ENCODE results near the gene VAMP7. TPM values are rescaled to one million over a fixed set of nuclear protein-coding genes. Genes with fewer than 3 reads are reported as not detected.

VAMP7 gene
- total and polyA plus RNA-seq, 10 donors, result 15.2 to 53.2 (median 33.1) TPM

DNA sequence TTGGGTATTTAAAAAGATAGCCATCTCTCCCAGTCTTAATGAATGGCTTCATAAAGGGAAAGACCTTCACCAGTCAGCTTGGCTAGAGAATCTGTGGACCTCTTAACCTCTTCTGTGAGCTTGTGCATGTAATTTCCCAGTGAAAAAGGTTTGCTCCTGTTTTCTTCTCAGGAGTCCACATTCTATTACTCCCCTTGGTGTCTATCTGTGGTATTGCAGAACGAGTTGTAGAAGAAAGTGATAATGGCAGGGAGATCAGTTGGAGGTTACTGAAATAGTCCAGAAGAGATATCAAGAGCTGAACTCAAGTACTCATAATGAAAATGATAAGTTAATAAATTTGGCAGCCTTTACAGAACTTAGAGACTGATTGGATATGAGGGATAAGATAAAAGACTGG is 16.5 kb upstream of the VAMP7 start:
- Histone ChIP-seq H3K4me1 (no peaks in the 10 kb centered on the region), H3K36me3 (no peaks in the 10 kb centered on the region), H3K4me3 (no peak overlapping the region), H3K27ac (no peak overlapping the region), H3K9me3 (peaks cover 0 to 37% (median 13%) of the 10 kb centered on the region in 8 donors), H3K27me3 (replicated peaks in 1 of 7) (peaks cover 0 to 7% (median 0%) of the 10 kb centered on the region in 7 donors)
- intact Hi-C loops (cut with DNase I; ENCODE audit: low total_unique reads), result no loop called here
- 18 to 50% (median 32%) methylated on average over 1 of the region's 1 CpG for WGBS, 5 donors
- DNase-seq, result no peak
- TF ChIP-seq POLR2AphosphoS5 (IDR thresholded peaks at IDR 0.05) (no peak), POLR2A (IDR thresholded peaks at IDR 0.05) (no peak)
- TF ChIP-seq, protein P1, sequence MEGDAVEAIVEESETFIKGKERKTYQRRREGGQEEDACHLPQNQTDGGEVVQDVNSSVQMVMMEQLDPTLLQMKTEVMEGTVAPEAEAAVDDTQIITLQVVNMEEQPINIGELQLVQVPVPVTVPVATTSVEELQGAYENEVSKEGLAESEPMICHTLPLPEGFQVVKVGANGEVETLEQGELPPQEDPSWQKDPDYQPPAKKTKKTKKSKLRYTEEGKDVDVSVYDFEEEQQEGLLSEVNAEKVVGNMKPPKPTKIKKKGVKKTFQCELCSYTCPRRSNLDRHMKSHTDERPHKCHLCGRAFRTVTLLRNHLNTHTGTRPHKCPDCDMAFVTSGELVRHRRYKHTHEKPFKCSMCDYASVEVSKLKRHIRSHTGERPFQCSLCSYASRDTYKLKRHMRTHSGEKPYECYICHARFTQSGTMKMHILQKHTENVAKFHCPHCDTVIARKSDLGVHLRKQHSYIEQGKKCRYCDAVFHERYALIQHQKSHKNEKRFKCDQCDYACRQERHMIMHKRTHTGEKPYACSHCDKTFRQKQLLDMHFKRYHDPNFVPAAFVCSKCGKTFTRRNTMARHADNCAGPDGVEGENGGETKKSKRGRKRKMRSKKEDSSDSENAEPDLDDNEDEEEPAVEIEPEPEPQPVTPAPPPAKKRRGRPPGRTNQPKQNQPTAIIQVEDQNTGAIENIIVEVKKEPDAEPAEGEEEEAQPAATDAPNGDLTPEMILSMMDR (IDR thresholded peaks at IDR 0.05 in 8 of 11, conservative IDR thresholded peaks at IDR 0.05 in 3 of 11), result no peak

DNA sequence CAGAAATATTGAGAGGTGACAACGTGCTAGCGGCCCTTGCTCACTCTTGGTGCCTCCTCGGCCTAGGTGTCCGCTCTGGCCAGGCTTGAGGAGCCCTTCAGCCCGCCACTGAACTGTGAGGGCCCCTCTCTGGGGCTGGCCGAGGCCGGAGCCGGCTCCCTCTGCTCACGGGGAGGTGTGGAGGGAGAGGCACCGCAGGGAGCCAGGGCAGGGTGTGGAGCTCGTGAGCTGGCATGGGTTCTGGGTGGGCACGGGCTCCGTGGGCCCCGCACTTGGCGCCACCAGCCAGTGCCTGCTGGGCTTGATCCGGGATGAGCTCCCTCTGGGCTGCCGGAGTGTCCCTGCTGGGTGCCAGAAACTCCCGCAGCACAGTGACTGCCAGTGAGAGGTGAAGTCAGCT is 16.0 kb upstream of the VAMP7 start:
- no peak overlapping the region for H3K4me3 ChIP-seq
- intact Hi-C loops (cut with DNase I; ENCODE audit: low total_unique reads), result no loop called here
- H3K36me3 ChIP-seq, result no peaks in the 10 kb centered on the region
- H3K27ac ChIP-seq, result no peak overlapping the region
- TF ChIP-seq, protein P1 (IDR thresholded peaks at IDR 0.05 in 8 of 11, conservative IDR thresholded peaks at IDR 0.05 in 3 of 11), result no peak
- TF ChIP-seq POLR2A (IDR thresholded peaks at IDR 0.05) (no peak), POLR2AphosphoS5 (IDR thresholded peaks at IDR 0.05) (no peak)
- H3K9me3 ChIP-seq, result peaks cover 0 to 37% (median 13%) of the 10 kb centered on the region in 8 donors
- 83 to 91% (median 86%) methylated on average over 13 to 18 of the region's 18 CpGs for WGBS, 5 donors
- H3K27me3 ChIP-seq (replicated peaks in 1 of 7), result peaks cover 0 to 7% (median 0%) of the 10 kb centered on the region in 7 donors
- no peaks in the 10 kb centered on the region for H3K4me1 ChIP-seq
- no peak for DNase-seq

DNA sequence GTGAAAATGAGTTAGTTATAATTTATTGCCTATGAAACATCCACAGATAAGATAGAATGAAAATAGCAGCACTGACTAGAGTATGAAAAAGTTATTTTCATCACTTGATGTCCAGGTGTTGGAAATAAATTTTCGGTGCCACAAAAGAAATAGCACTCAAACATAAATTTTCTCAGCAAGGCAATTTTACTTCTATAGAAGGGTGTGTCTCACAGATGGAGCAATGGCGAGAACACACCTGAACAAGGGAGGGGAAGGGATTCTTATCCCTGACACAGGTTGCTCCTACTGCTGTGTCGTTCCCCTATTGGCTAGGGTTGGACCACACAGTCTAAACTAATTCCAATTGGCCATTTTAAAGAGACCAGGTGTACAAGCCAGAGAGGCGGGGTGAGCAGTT is 13.3 kb upstream of the VAMP7 start:
- Histone ChIP-seq H3K9me3 (peaks cover 0 to 37% (median 13%) of the 10 kb centered on the region in 8 donors), H3K4me3 (no peak overlapping the region), H3K27ac (no peak overlapping the region), H3K4me1 (no peaks in the 10 kb centered on the region), H3K27me3 (replicated peaks in 1 of 7) (peaks cover 0 to 7% (median 0%) of the 10 kb centered on the region in 7 donors), H3K36me3 (no peaks in the 10 kb centered on the region)
- WGBS, 5 donors, result 61 to 70% (median 67%) methylated on average over 4 of the region's 4 CpGs
- TF ChIP-seq POLR2AphosphoS5 (IDR thresholded peaks at IDR 0.05) (no peak), POLR2A (IDR thresholded peaks at IDR 0.05) (no peak)
- TF ChIP-seq, protein P1 (IDR thresholded peaks at IDR 0.05 in 8 of 11, conservative IDR thresholded peaks at IDR 0.05 in 3 of 11), result no peak
- intact Hi-C loops (cut with DNase I; ENCODE audit: low total_unique reads), result no loop called here
- DNase-seq, result no peak

DNA sequence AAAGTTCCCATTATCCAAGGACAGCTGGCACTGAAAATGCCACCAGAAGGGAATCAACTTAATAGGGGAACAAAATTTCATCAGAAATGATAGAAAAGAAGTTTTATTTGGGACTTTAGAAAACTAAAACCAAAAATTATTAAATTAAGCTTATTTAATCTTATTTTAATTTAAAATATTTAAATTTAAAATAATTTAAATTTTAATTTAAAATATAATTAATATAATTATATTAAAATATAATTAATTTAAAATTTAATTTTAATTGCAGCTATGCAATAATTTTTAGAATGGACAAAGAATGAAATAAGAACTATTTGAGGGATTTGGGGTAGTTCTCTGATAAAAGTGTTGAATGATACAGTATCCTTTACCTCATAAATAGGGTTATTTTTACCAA is 10.2 kb upstream of the VAMP7 start:
- TF ChIP-seq POLR2A (IDR thresholded peaks at IDR 0.05) (no peak), POLR2AphosphoS5 (IDR thresholded peaks at IDR 0.05) (no peak)
- TF ChIP-seq, protein P1 (IDR thresholded peaks at IDR 0.05 in 8 of 11, conservative IDR thresholded peaks at IDR 0.05 in 3 of 11), result no peak
- DNase-seq, result no peak
- H3K36me3 ChIP-seq, result no peaks in the 10 kb centered on the region
- H3K27ac ChIP-seq, result no peak overlapping the region
- H3K4me1 ChIP-seq, result no peaks in the 10 kb centered on the region
- intact Hi-C loops (cut with DNase I; ENCODE audit: low total_unique reads), result no loop called here
- H3K4me3 ChIP-seq, result no peak overlapping the region
- H3K27me3 ChIP-seq (replicated peaks in 1 of 7), result peaks cover 0 to 20% (median 6%) of the 10 kb centered on the region in 7 donors
- peaks cover 0 to 29% (median 12%) of the 10 kb centered on the region in 8 donors for H3K9me3 ChIP-seq

Data from spleen (tissue), 11 donors.